ENCODE results near the gene PCBP1. TPM values are rescaled to one million over a fixed set of nuclear protein-coding genes. Genes with fewer than 3 reads are reported as not detected.

PCBP1 gene
- total and polyA plus RNA-seq, 9 of the 15 experiments (the other 6 are each of a cell fraction or from before 2014, with no cell fraction given) = 19.2 to 407 (median 78.1) TPM

DNA sequence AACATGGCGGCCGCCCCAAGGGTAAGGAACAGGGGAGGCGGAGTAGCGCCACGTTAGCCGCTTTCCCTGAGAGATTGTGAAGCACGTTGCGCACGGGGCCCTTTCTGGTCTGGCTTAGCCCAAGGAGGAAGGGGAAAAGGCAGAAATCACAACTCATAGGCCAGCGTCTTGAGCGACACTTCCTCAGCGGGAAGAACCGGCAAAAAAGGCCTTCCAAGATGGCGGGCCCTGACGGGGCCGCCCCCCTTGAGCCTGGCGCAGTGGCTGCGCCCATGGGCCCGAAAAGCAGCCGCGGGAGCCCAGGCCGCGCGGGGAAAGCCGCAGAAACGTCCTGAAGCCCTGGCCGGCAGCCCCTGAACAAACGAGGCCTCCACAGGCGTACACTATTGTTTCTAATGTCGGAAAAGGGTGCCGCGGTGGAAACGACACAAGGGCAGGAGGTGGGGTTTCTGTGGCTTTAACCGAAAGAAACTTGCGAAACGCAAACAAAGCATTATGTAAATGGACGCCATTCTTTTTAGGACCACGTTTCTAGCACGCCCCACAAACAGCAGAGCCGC lies 919 bp upstream of the PCBP1 start (continued):
- TF ChIP-seq, protein P1, sequence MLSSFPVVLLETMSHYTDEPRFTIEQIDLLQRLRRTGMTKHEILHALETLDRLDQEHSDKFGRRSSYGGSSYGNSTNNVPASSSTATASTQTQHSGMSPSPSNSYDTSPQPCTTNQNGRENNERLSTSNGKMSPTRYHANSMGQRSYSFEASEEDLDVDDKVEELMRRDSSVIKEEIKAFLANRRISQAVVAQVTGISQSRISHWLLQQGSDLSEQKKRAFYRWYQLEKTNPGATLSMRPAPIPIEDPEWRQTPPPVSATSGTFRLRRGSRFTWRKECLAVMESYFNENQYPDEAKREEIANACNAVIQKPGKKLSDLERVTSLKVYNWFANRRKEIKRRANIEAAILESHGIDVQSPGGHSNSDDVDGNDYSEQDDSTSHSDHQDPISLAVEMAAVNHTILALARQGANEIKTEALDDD (IDR thresholded peaks at IDR 0.05) = no peak
- TF ChIP-seq KDM1A (IDR thresholded peaks at IDR 0.05) = no peak
- TF ChIP-seq, protein P2, sequence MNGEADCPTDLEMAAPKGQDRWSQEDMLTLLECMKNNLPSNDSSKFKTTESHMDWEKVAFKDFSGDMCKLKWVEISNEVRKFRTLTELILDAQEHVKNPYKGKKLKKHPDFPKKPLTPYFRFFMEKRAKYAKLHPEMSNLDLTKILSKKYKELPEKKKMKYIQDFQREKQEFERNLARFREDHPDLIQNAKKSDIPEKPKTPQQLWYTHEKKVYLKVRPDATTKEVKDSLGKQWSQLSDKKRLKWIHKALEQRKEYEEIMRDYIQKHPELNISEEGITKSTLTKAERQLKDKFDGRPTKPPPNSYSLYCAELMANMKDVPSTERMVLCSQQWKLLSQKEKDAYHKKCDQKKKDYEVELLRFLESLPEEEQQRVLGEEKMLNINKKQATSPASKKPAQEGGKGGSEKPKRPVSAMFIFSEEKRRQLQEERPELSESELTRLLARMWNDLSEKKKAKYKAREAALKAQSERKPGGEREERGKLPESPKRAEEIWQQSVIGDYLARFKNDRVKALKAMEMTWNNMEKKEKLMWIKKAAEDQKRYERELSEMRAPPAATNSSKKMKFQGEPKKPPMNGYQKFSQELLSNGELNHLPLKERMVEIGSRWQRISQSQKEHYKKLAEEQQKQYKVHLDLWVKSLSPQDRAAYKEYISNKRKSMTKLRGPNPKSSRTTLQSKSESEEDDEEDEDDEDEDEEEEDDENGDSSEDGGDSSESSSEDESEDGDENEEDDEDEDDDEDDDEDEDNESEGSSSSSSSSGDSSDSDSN (IDR thresholded peaks at IDR 0.05; ENCODE audit: borderline replicate concordance in 1 of 2, low read depth in 2 of 2, low read length in 2 of 2) = 0 out of 4 replicates have a peak, but pooled peaks of 1 of the 2 experiments have one; percentile 45
- no peak for TF ChIP-seq RFX1 (IDR thresholded peaks at IDR 0.05)
- no peak for TF ChIP-seq TOE1 (IDR thresholded peaks at IDR 0.05; ENCODE audit: borderline replicate concordance)
- no peak for TF ChIP-seq TOE1 (CRISPR knock-in tag; IDR thresholded peaks at IDR 0.05; ENCODE audit: borderline replicate concordance, low read depth)
- TF ChIP-seq CBX8 (IDR thresholded peaks at IDR 0.05; ENCODE audit: borderline replicate concordance, extremely low read depth, low read depth, low read length, poor library complexity, severe bottlenecking) = no peak
- no peak for TF ChIP-seq ZNF830 (CRISPR knock-in tag; IDR thresholded peaks at IDR 0.05)
- no peak for TF ChIP-seq IRF2 (CRISPR knock-in tag; IDR thresholded peaks at IDR 0.05)
- peak; percentile 84; the same call in 1 of the 2 replicates for TF ChIP-seq MTF1 (CRISPR knock-in tag; IDR thresholded peaks at IDR 0.05; ENCODE audit: borderline replicate concordance)
- no peak for TF ChIP-seq CCAR2 (IDR thresholded peaks at IDR 0.05; ENCODE audit: low read depth, low read length)
- peak; percentile 99 for TF ChIP-seq BRD4 (IDR thresholded peaks at IDR 0.05)
- TF ChIP-seq TAF15 (IDR thresholded peaks at IDR 0.05; ENCODE audit: low read depth, low read length) = no peak
- TF ChIP-seq SIRT6 (IDR thresholded peaks at IDR 0.05; ENCODE audit: low read depth, low read length) = no peak
- no peak for TF ChIP-seq FOXK1 (CRISPR knock-in tag; IDR thresholded peaks at IDR 0.05; ENCODE audit: borderline replicate concordance)
- no peak; the same call in 1 of the 2 replicates for TF ChIP-seq ZNF12 (CRISPR knock-in tag; IDR thresholded peaks at IDR 0.05)
- peak; percentile 72; the same call in 1 of the 2 replicates for TF ChIP-seq ZNF764 (CRISPR knock-in tag; IDR thresholded peaks at IDR 0.05; ENCODE audit: low read depth)
- no peak; the same call in 1 of the 2 replicates for TF ChIP-seq GTF2F1 (IDR thresholded peaks at IDR 0.05; ENCODE audit: low read depth, low read length)
- TF ChIP-seq POLR2AphosphoS2 (IDR thresholded peaks at IDR 0.05; ENCODE audit: low read length) = peak; percentile 53; the same call in 1 of the 2 replicates
- no peak for TF ChIP-seq NFXL1 (CRISPR knock-in tag; IDR thresholded peaks at IDR 0.05)
- peak; percentile 94; the same call in 1 of the 2 replicates for TF ChIP-seq CAMTA2 (CRISPR knock-in tag; conservative IDR thresholded peaks at IDR 0.05)
- no peak for TF ChIP-seq ZNF699 (CRISPR knock-in tag; IDR thresholded peaks at IDR 0.05; ENCODE audit: insufficient replicate concordance)
- peak; percentile 95 for TF ChIP-seq RBFOX2 (IDR thresholded peaks at IDR 0.05; ENCODE audit: low read depth, low read length)
- no peak for TF ChIP-seq SMAD1 (IDR thresholded peaks at IDR 0.05; ENCODE audit: low read depth, low read length, partially characterized antibody)
- TF ChIP-seq PTTG1 (tag; IDR thresholded peaks at IDR 0.05; ENCODE audit: low read depth) = no peak

All from K562 (cell line).